OCI-LY1 (cell line): ENCODE results near the gene MOB3A.
A peak's percentile ranks its signal among the peaks of the same experiment; 100 is the strongest.

Experiments used
- H2AFZ ChIP-seq: fragments of 200-600 bp; sonication (generic), shearing (Covaris generic); 2 replicates; pipeline ENCODE4 v1.6.0; 2014; ENCODE audit warnings: antibody characterized with exemption, mild to moderate bottlenecking, low read length
- H3F3A ChIP-seq: fragments of 200-600 bp; sonication (generic), shearing (Covaris generic); 2 replicates; pipeline ENCODE4 v1.6.0; 2014; ENCODE audit warnings: mild to moderate bottlenecking, antibody characterized with exemption, low read length, moderate library complexity; ENCODE audit not compliant: insufficient read depth
- H3K27ac ChIP-seq: fragments of 200-600 bp; sonication (generic); 2 replicates; pipeline ENCODE4 v1.5.1; 2014; ENCODE audit warnings: low read length, mixed run types, mild to moderate bottlenecking, low read depth; ENCODE audit not compliant: poor library complexity, severe bottlenecking
- H3K27me3 ChIP-seq: fragments of 200-600 bp; sonication (generic); 2 replicates; pipeline ENCODE4 v1.6.0; 2014; ENCODE audit warnings: antibody characterized with exemption, mild to moderate bottlenecking, low read length, moderate library complexity; ENCODE audit not compliant: insufficient read depth
- H3K36me3 ChIP-seq: fragments of 200-600 bp; sonication (generic); 2 replicates; pipeline ENCODE4 v1.6.1; 2014; ENCODE audit warnings: mild to moderate bottlenecking, antibody characterized with exemption, low read length, moderate library complexity, mixed read lengths; ENCODE audit not compliant: insufficient read depth
- H3K4me1 ChIP-seq: fragments of 200-600 bp; sonication (generic); 2 replicates; pipeline ENCODE4 v1.5.1; 2014; ENCODE audit warnings: mild to moderate bottlenecking, low read length, moderate library complexity; ENCODE audit not compliant: insufficient read depth, severe bottlenecking
- H3K4me2 ChIP-seq: fragments of 200-600 bp; sonication (generic), shearing (Covaris generic); 2 replicates; pipeline ENCODE4 v1.6.1; 2014; ENCODE audit warnings: low read length
- H3K4me3 ChIP-seq: fragments of 200-600 bp; sonication (generic); 2 replicates; pipeline ENCODE4 v1.5.1; 2014; ENCODE audit warnings: low read length, low read depth, mild to moderate bottlenecking, mixed read lengths; ENCODE audit not compliant: poor library complexity, severe bottlenecking
- H3K79me2 ChIP-seq: fragments of 200-600 bp; shearing (Covaris generic); 2 replicates; pipeline ENCODE4 v1.6.1; 2016; ENCODE audit warnings: mixed run types, low read length, mixed read lengths; ENCODE audit not compliant: insufficient read depth
- H3K9ac ChIP-seq: fragments of 200-600 bp; sonication (generic), shearing (Covaris generic); 2 replicates; pipeline ENCODE4 v1.6.1; 2014; ENCODE audit warnings: mild to moderate bottlenecking, low read length, mixed read lengths
- H3K9me2 ChIP-seq: fragments of 200-600 bp; sonication (generic), shearing (Covaris generic); 2 replicates; pipeline ENCODE4 v1.6.1; 2014; ENCODE audit warnings: low read depth, mild to moderate bottlenecking, low read length, mixed read lengths
- H3K9me3 ChIP-seq: fragments of 200-600 bp; shearing (Covaris generic); 2 replicates; pipeline ENCODE4 v1.6.1; 2014; ENCODE audit warnings: low read length, mixed read lengths
- H4K20me1 ChIP-seq: fragments of 200-600 bp; sonication (generic), shearing (Covaris generic); 2 replicates; pipeline ENCODE4 v1.6.0; 2016; ENCODE audit warnings: mild to moderate bottlenecking, low read length; ENCODE audit not compliant: insufficient read depth
- CTCF ChIP-seq: fragments of 200-600 bp; sonication (generic), shearing (Covaris generic); IDR thresholded peaks from 2 replicates; pipeline ENCODE4 v1.5.1; 2017; ENCODE audit warnings: mild to moderate bottlenecking, antibody characterized with exemption, low read length, moderate library complexity, mixed read lengths
- EZH2 ChIP-seq: fragments of 200-600 bp; sonication (generic), shearing (Covaris generic); IDR thresholded peaks from 2 replicates; pipeline ENCODE4 v1.8.0; 2017; ENCODE audit warnings: borderline replicate concordance, mixed run types, mild to moderate bottlenecking, antibody characterized with exemption, low read length, moderate library complexity, mixed read lengths

Gene MOB3A

GRCh38 chr19:2054763-2055162 lies 41.4 kb downstream of the MOB3A start:
- H3K9ac ChIP-seq, result no peak overlapping the region; the same call in 1 of the 2 replicates
- H3K27ac ChIP-seq, result peak overlapping the region; percentile 72
- peaks cover 48% of the 10 kb centered on the region for H3K4me1 ChIP-seq

GRCh38 chr19:2053601-2054389 lies 42.3 kb downstream of the MOB3A start:
- Histone ChIP-seq H4K20me1 (no peaks in the 10 kb centered on the region), H3K9me3 (no peaks in the 10 kb centered on the region), H3K27ac (peak overlapping the region; percentile 57), H3K9me2 (no peaks in the 10 kb centered on the region), H3K9ac (no peak overlapping the region), H3K4me1 (peaks cover 54% of the 10 kb centered on the region), H3K4me3 (no peak overlapping the region), H2AFZ (no peak overlapping the region), H3K36me3 (no peaks in the 10 kb centered on the region; the same call in 1 of the 2 replicates), H3F3A (no peaks in the 10 kb centered on the region), H3K27me3 (no peaks in the 10 kb centered on the region), H3K4me2 (no peak overlapping the region), H3K79me2 (no peaks in the 10 kb centered on the region)
- TF ChIP-seq CTCF, result no peak
- no peak for TF ChIP-seq EZH2

More at GRCh38 chr19:2054763-2055162, 41.4 kb downstream of the MOB3A start:
- Histone ChIP-seq H3K36me3 (no peaks in the 10 kb centered on the region; the same call in 1 of the 2 replicates), H3K9me3 (no peaks in the 10 kb centered on the region), H3K79me2 (no peaks in the 10 kb centered on the region), H3K4me2 (no peak overlapping the region; the same call in 1 of the 2 replicates), H3K9me2 (no peaks in the 10 kb centered on the region), H4K20me1 (no peaks in the 10 kb centered on the region), H2AFZ (no peak overlapping the region), H3F3A (no peaks in the 10 kb centered on the region), H3K27me3 (no peaks in the 10 kb centered on the region), H3K4me3 (no peak overlapping the region)
- TF ChIP-seq CTCF, result no peak
- no peak for TF ChIP-seq EZH2

GRCh38 chr19:2051773-2052704 lies 44.1 kb downstream of the MOB3A start:
- Histone ChIP-seq H2AFZ (no peak overlapping the region), H3K9me2 (no peaks in the 10 kb centered on the region), H3K4me3 (peak overlapping the region; percentile 42), H3K27ac (peak overlapping the region; percentile 90), H4K20me1 (no peaks in the 10 kb centered on the region), H3F3A (no peaks in the 10 kb centered on the region), H3K4me1 (peaks cover 67% of the 10 kb centered on the region), H3K36me3 (no peaks in the 10 kb centered on the region; the same call in 1 of the 2 replicates), H3K9me3 (no peaks in the 10 kb centered on the region), H3K79me2 (no peaks in the 10 kb centered on the region), H3K9ac (peak overlapping the region; percentile 24; the same call in 1 of the 2 replicates), H3K27me3 (no peaks in the 10 kb centered on the region), H3K4me2 (peak overlapping the region; percentile 58; the same call in 1 of the 2 replicates)
- no peak for TF ChIP-seq EZH2
